NOMO-1 (cell line): ENCODE data around the gene USH2A.

Experiments used
- DNase-seq, 2 experiments: peaks; one replicate each; lab custom pipeline; 2025; ENCODE audit not compliant: unreplicated experiment in 2 of 2; lab: John Stamatoyannopoulos, UW

The USH2A gene

DNA sequence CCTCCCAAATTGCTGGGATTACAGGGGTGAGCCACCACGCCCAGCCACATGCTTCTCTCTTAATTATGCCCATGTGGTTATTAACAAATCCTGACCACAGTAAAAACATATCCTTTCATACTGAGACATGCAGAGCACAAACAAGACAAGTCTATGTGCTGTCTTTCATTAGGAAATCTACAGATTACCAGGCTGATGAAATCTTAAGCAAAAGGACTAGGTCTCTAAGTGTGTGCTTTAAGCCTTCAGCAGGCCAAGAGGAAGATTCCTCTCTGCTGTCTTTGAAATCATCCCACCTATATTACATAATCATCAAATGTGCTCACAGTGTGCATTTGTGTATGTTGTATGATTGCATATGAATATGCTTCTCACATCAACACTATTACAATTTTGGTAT, 436.8 kb downstream of the USH2A start:
- no peak for DNase-seq

DNA sequence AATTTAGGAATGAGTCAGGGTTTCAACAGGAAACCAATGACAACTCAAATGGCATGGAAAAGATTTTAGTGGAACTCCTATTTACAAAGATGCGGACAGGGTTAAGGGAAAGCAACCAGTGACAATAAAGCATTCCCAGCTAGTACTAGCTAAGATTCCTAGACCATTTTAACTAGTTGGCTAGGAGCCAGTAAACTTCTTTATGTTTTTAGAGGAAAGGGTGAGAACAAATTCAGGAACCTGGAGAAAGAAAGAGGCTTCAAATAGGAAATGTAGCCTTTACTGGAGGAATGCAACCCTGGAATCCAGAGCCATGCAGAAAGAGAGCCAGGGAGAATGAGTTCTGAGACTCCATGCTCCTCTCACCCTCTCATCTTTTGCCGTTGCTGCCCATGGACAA, 439.6 kb downstream of the USH2A start:
- no peak for DNase-seq

DNA sequence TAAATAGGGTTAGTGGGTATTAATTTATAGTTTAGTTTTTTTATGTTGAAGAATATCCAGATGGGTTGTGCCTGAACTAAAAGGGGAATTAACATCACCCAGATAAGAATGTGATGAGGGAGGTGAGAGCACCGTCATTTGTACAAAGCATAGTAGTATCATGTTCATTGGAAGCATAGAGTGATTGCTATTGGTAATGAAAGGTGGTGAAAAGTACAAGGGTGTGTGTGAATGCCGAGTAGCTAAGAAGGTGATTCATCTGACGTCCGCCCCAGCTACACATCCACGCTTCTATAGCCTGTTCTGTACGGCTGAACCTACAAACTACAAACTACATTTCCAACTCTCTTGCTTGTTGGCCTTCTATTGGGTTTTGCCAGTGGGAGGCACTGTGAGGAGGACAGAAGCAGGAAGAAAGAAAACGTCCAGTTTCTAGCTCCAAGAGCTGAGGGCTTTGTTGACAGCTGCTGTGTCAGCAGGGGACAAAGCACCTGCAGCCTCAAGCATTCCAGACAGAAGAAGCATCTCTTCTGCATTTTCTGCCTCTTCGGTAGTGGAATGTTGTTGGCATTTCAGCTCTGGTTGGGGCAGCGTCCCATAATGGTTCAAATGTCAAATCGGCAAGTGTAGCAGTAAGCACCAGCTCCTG, 451.3 kb downstream of the USH2A start:
- no peak for DNase-seq

DNA sequence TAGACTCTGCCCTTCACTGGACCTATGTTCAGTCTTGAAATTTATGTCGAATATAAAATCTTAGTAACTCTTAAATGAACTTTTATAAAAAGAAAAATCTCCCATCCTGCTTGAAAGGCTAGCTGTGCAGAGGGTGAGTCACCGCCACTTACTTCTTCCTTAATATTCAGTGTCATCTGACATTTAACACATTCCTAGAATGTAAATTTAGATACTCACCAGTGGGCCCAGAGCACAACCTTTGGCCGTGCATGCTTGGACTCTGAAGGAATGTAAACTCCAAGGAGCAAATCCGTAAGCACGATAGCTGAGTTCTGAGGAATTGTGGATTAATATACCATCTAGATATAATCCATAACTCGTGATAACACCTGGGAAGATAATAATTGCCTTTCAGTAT, 452.8 kb downstream of the USH2A start:
- no peak for DNase-seq

DNA sequence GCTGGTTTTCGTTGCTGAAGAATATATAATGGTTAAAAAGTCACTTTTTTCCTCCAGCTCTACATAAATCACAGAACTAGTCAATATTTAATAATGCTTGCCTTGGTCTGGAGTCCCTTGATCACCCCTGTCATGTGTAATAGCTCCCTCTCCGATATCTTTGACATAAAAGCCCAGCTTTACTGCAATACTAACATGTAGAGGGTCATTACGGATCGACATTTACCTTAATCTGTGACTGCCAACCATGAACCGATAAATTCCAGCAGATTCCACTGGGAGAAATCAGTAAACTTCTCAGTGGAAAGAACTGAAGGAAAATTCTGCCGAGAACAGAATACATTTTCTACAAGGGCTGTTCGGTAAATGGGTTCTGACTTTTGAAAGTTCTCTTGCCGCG, 459.6 kb downstream of the USH2A start:
- DNase-seq, result no peak

DNA sequence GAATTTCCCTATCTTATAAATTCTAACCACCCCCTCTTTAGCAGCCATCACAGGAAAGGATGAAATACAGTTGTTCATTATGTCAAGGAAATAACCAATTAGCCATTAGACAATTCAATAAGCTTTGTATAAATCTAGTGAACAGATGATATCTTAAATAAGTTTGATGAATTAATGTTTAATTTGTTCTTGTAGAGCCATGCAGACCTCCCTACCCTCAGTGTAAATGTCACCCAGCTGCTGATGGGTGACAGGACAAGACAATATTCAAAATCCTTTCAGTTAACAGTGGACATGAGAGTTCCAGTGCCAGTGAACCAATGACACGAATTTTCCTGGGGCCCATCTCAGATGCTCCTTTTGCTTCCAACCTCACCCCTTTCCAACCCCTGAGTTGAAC, 460.2 kb downstream of the USH2A start:
- DNase-seq, result no peak

DNA sequence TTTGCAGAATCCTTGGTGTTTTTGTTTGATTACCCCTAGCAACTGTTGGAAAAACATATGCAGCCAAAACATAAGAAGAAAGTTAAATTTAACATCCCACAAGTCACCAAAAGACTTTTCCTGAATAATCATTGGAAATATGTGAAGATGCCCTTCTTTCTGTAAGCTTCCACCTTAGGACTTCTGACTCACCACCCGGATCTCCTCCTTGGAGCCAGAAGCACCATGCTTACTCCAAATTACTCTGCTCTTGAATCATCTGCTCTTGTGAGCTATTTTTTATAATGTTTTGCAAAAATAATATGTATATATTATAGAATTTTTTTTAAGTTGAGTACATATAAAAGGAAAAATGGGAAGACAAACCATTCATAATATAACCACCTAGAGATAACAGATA, 464.4 kb downstream of the USH2A start:
- DNase-seq, result no peak

DNA sequence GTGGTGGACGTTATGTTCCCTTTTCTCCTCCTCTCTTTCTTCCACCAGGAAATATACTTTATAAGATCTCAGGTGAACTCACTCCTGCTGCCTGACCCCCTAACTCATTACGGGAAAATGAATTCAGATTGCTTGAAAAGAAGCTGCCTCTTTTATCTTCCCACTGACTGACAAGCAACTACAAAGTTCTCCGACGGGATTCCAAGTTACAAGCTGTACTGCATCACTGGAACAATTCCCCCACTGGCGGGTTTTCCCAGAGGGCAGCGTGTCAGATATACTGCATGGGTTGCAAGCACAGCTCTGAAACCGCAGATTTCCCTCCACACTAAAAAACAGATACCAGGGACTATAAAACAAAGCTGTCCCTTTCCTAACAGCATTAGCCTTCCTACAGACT, 465.6 kb downstream of the USH2A start:
- no peak for DNase-seq

DNA sequence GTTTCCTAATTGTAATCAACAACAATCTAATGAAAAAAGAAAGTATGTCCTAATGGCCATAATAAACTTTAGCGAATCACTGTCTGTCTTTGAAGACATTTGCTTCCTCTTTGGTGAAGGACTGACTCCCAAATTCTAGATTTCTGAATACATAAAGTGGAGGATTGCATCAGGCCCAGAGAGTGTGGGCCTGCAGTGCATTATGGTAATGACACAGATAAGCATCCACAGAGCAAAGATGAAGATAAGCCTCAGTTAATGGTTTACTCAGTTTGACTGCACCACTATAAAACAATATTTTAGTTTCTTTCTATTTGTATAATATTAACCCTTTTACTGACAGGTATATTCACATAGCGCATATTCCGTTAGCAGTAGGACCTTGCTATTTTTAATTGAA, 490.7 kb downstream of the USH2A start:
- DNase-seq, result no peak

DNA sequence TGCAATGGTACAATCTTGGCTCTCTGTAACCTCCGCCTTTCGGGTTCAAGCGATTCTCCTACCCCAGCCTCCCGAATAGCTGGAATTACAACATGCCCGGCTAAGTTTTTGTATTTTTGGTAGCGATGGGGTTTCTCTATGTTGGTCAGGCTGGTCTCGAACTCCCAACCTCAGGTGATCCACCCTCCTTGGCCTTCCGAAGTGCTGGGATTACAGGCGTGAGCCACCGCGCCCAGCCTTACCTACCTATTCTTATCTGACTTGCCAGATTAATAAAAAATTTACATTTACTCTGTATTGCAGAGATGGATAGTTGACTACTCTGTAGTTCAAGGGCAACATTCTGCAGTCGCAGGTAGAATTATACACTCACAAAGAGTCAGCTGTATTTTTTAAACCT, 496.6 kb downstream of the USH2A start:
- DNase-seq, result no peak

DNA sequence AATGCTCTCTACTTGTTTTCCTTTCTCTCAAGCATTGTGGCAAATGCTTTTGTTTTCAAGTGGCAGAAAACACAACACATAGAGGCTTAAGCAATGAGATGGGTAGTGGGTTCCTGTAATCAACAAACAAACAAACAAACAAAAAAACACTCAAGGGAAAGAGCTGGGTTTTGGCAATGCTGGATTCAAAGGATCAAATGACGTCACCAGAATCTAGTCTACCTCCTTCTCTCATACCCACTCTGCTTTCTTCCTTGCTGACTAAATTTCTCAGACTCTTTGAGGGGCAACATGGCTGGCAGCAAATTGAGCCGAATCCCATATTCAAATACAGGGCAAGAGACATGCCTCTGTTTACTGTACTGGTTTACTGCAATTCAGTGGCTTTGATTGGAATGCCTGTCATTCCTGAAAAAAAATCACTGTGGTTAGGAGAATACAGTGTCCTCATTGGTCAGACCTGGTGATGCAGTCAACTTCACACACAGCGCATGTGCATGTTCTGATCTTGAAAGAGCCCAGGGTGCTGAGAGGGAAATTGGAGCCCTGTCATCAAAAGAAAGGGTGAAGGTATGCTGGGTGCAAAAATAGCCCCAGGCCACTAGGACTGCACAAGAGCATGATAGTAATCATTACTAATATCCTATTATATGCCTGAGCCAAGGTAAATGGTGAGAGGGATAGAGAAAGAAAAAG, 500.0 kb downstream of the USH2A start:
- DNase-seq, result no peak

DNA sequence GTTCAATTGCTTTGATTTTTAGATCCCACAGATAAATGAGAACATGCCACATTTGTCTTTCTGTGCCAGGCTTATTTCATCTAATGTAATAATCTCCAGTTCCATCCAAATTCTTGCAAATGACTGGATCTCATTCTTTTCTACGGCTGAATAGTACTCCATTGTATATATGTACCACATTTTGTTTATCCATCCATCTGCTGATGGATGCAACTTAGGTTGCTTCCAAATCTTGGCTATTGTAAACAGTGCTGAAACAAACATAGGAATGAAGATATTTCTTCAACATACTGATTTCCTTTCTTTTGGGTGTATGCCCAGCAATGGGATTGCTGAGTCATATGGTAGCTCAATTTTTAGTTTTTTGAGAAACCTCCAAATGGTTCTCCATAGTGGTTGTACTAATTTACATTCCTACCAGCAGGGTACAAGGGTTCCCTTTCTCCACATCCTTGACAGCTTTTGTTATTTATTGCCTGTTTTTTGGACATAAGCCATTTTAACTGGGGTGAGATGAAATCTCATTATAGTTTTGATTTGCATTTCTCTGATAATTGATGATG, 511.8 kb downstream of the USH2A start:
- no peak for DNase-seq

DNA sequence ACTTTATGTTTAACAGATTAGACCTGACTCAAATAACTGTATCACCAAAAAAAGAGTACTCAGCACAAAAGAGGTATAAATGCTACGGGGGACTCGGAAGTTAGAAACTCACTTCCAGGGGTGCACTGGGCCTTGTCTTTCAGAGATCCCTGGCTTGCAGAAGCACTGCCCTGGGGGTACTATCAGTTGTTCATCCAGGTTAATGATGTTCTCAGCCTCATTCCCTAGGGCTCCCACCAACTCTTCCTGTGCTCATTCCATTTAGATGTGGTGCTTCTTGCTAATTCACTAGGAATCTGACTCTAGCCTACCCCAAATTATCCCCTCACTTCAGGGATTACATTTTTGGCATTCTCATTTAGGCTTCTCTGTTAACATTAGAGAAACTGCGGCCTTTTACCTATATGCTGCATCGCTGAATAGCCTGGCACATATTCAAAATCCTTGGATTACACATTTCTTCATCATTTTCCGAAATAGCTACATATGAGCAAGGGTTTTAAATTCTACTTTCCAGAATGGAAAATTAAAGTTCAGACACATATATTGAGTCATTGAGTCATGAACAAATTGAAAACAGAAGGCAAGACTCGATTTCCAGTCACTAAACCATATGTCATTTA, 517.6 kb downstream of the USH2A start:
- no peak for DNase-seq

DNA sequence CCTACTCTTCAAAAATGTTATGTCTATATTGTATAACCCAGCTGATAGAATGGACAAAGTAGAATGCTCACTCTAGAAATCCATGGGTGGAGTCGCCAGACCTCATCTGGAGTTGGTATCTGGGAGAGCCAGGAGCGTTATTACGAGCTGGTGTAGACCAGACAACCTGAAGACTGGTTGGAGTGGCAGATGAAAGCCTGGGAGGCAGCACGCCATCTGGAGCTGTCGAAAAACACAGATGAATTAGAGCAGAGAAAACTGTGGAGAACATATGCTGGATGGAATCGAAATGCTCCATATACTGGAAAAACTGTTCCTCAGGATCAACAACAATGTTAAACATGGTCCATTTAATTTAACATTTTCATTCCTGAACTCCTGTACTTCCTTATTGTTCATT, 522.6 kb downstream of the USH2A start:
- DNase-seq, result no peak

DNA sequence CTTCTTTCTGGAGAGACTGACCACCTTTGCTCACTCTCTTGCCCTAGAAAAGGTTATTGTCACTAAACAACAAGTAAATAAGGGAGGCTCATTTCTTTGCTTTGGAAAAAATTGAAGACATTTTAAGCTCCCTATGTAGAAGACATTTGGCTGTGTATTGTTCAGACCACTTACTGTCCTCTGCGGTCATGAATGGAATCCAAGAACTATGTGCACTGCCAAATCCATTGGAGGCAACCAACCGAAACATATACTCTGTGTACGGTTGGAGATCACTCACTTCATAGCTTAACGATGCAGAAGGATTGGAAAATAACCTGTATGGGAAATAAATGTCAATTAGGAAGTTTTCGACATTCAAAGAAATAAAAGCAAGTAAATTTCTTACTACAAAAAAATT, 523.3 kb downstream of the USH2A start:
- no peak for DNase-seq

DNA sequence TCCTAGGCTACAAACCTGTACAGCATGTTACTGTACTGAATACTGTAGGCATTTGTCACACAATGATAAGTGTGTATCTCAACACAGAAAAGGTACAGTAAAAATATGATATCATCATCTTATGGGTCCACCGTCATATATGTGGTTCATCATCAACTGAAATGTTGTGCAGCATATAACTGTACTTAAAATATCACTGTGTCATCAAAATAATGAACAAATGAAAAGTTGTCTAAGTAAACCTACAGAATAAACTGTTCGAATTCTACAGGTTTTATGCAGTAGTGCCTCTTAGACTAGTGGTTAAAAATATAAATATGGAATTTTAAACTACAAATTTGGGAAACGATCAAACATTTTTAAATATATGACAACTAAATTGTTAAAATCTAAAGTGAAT, 527.4 kb downstream of the USH2A start:
- no peak for DNase-seq

DNA sequence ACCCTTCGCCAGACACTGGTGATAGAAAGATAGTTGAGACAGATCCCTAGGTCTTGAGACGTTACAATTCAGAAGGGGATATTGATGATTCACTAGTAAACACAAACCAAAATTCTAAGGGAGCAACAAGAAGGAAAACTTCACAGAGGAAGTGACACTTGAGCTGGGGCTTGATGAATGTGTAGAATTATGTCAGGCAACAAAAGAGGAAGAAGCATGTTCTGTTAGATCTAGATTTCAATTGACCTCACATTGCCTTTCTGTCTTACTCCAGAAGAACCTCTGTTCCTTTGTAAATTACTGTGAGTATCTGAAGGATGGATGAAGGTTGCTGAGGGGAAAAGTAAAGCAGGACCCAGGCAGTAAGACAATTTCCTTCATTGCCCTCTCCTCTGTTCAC, 528.0 kb downstream of the USH2A start:
- DNase-seq, result peak; percentile 2 to 31

DNA sequence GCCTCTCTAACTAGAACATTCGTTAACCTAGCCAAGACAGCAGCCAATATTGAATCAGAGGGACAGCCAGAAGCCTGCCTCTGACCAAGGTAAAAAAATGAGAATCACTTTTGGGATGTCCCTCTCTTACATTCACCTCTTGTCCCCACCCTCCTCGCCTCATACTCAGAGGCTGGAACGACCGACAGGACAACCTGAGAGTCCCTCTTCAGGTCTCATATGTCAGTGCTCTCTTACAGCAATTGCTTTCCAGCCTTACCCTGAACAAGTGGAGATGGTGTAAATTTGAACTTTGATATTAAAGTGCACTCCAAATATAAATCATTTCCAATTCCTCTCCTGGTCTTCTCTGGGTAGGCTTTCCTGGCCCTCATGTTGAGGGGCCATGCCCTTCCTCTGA, 528.6 kb downstream of the USH2A start:
- no peak for DNase-seq

DNA sequence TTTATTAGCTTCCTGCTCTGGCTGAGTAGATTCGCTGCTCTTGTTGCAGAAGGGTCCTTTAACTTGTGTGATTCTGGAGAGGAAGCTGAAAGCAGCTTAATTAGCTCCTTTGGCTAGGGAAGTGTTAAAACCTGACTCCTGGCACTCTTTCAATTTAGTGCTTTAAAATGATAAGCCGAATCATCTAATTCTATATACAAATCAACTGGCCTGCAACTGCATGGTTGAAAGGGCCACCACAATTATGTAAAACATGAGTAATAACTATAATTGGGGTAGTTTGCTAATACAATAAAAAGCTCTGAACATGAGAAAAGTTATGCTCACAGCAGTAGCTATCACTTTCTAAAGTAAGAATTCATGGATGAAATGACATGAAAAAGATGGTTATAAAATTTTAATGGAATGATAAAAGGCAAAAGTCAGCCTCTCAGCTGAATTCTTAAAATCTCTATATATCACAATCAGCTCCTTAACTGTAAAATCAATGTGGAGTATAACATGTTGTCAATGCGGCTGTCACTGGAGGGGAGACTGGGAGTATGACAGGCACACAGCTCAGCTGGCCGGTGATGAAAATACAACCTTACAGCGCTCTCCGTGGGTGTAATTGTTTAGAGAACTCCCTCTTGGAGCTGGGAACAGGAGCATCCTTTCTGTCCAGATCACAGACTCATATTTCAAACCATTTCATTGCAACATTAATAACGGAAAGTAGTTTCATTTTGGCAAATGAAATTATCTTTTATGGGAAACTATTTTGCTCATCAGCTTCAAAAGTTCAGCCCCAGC, 531.8 kb downstream of the USH2A start:
- no peak for DNase-seq

DNA sequence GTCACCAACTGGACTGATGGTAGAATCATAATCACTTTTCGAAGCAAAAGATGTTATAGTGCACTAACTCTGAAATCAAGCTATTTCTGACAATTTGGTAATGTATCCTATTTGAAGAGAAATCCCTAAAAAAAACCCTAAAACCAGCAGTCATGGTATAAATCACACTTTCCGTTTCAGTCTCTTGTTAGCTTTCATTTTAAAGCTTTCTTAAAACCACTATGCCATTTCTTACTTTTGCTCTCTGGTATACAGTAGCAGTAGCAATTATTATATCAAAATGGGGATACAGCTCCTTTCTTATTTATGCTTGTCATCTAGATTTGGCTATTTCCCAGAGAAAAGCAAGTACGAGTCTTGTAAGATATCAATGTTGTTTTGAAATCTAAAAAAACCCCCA, 532.8 kb downstream of the USH2A start:
- no peak for DNase-seq

DNA sequence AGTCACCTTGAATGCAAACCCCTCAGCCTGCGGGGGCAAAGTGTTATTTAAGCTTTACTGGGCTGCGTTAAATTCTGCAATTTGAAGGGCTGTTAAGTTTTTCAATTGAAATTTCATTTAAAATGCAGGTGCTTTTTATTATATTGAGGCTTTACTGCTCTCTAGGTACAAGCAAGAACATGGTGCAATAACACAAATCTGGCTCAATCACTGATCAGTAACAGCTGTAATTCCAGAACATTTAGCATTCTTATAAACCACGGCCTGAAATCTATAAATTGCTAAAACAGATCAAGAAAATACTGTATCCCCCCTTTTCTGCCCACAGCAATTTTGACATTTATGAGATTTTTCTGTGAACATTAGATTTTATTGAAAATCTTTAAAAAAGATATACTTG, 533.4 kb downstream of the USH2A start:
- no peak for DNase-seq
